ENCODE data around the gene SNX30. TPM values are rescaled to one million over a fixed set of nuclear protein-coding genes. Genes with fewer than 3 reads are reported as not detected.

Gene SNX30
- total and polyA plus RNA-seq, 7 donors = 0.55 to 2.8 (median 1.6) TPM

GRCh38 chr9:112754578-112754977 lies 4.0 kb downstream of the SNX30 start:
- no peaks in the 10 kb centered on the region for H3K9me3 ChIP-seq
- ATAC-seq = no peak
- 72 to 84% (median 77%) methylated on average over 3 of the region's 3 CpGs for WGBS, 3 donors
- H3K36me3 ChIP-seq (ENCODE audit: insufficient read depth in 1 of 2, low read depth in 1 of 2) = no peaks in the 10 kb centered on the region
- no peak for TF ChIP-seq CTCF (IDR thresholded peaks at IDR 0.05)
- no peak overlapping the region for H3K4me3 ChIP-seq
- no peaks in the 10 kb centered on the region for H3K27me3 ChIP-seq (ENCODE audit: insufficient read depth in 3 of 3, low read length in 2 of 3)
- no peak for DNase-seq
- H3K27ac ChIP-seq = peak overlapping the region; percentile 74
- intact Hi-C loops (cut with DNase I) = loop anchor here (5.0 kb wide), 4 partner anchors 37 to 372 kb away; partner anchors contain the start of genes INIP (in 2 of the 2) and HSDL2 (in 1 of the 2)
- H3K4me1 ChIP-seq = peaks cover 58% of the 10 kb centered on the region

- peaks cover 53% of the 10 kb centered on the region for H3K4me1 ChIP-seq
- no peak for TF ChIP-seq CTCF (IDR thresholded peaks at IDR 0.05)
- H3K27ac ChIP-seq = peak overlapping the region; percentile 74
- WGBS, 3 donors = 30 to 59% (median 31%) methylated on average over 5 of the region's 5 CpGs
- no peak overlapping the region for H3K4me3 ChIP-seq
- ATAC-seq = no peak
- no peaks in the 10 kb centered on the region for H3K27me3 ChIP-seq (ENCODE audit: insufficient read depth in 3 of 3, low read length in 2 of 3)
- DNase-seq = no peak
- no peaks in the 10 kb centered on the region for H3K36me3 ChIP-seq (ENCODE audit: insufficient read depth in 1 of 2, low read depth in 1 of 2)
- no peaks in the 10 kb centered on the region for H3K9me3 ChIP-seq
- intact Hi-C loops (cut with DNase I) = no loop called here
Measured at GRCh38 chr9:112755016-112755427, 4.5 kb downstream of the SNX30 start.

GRCh38 chr9:112755675-112756074 lies 5.1 kb downstream of the SNX30 start:
- DNase-seq (no peak), ATAC-seq (peak; percentile 48 to 79 (median 73))
- no peak overlapping the region for H3K4me3 ChIP-seq
- no peaks in the 10 kb centered on the region for H3K27me3 ChIP-seq (ENCODE audit: insufficient read depth in 3 of 3, low read length in 2 of 3)
- H3K9me3 ChIP-seq = no peaks in the 10 kb centered on the region
- H3K4me1 ChIP-seq = peaks cover 50% of the 10 kb centered on the region
- WGBS, 3 donors = 36 to 56% (median 46%) methylated on average over 4 of the region's 4 CpGs
- no peak for TF ChIP-seq CTCF (IDR thresholded peaks at IDR 0.05)
- H3K27ac ChIP-seq = peak overlapping the region; percentile 74
- no peaks in the 10 kb centered on the region for H3K36me3 ChIP-seq (ENCODE audit: insufficient read depth in 1 of 2, low read depth in 1 of 2)
- intact Hi-C loops (cut with DNase I) = no loop called here

- Histone ChIP-seq H3K27me3 (ENCODE audit: insufficient read depth in 3 of 3, low read length in 2 of 3) (no peaks in the 10 kb centered on the region), H3K27ac (peak overlapping the region; percentile 74), H3K36me3 (ENCODE audit: insufficient read depth in 1 of 2, low read depth in 1 of 2) (no peaks in the 10 kb centered on the region), H3K4me1 (peaks cover 41% of the 10 kb centered on the region), H3K4me3 (peak overlapping the region; percentile 20), H3K9me3 (no peaks in the 10 kb centered on the region)
- DNase-seq (no peak), ATAC-seq (peak; percentile 64 to 78 (median 73))
- intact Hi-C loops (cut with DNase I) = no loop called here
- WGBS, 3 donors = 44 to 56% (median 44%) methylated on average over 7 of the region's 7 CpGs
- TF ChIP-seq CTCF (IDR thresholded peaks at IDR 0.05) = no peak
Measured at GRCh38 chr9:112757282-112757883, 6.8 kb downstream of the SNX30 start.

GRCh38 chr9:112757940-112758339 lies 7.4 kb downstream of the SNX30 start:
- ATAC-seq (no peak), DNase-seq (no peak)
- WGBS, 3 donors = 87 to 90% (median 89%) methylated on average over 2 of the region's 2 CpGs
- TF ChIP-seq CTCF (IDR thresholded peaks at IDR 0.05) = no peak
- no peaks in the 10 kb centered on the region for H3K27me3 ChIP-seq (ENCODE audit: insufficient read depth in 3 of 3, low read length in 2 of 3)
- no peaks in the 10 kb centered on the region for H3K9me3 ChIP-seq
- H3K4me1 ChIP-seq = peaks cover 38% of the 10 kb centered on the region
- peak overlapping the region; percentile 20 for H3K4me3 ChIP-seq
- intact Hi-C loops (cut with DNase I) = no loop called here
- H3K27ac ChIP-seq = peak overlapping the region; percentile 74
- no peaks in the 10 kb centered on the region for H3K36me3 ChIP-seq (ENCODE audit: insufficient read depth in 1 of 2, low read depth in 1 of 2)

Measured in psoas muscle (tissue), 8 donors.